ENCODE results near the gene WDR86.

DNA sequence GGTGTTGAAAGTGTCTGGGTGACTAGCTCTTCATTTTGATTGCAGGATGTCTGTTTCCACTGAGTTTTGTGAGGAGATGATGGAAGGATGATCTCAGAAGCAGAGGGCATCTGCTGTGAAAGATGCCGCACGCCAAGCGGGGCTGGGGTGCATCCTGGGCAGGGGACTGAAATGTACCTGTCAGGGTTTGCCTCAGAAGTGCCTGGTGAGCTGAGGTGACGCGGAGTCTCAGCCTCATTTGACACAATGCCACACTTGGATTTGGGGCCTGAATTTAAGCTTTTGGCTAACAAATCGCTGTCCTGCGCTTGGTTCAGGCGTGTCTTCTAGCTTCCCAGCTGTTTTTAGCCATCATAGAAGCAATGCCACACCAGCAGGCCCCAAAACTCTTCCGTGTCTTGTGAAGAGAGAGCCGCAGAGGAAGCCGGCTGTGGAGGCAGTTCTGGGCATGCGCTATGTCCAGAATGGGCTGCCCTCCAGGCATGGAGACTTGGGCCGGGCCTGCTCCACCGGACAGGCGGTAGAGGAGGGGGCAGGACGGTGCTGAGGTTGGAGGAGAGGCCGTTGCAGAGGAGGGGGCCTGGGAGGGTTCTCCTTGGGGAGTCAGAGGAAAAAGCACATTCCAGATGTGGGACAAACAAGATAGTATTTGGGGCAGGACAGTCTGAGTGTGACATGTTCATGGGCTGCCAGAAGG, 31.2 kb downstream of the WDR86 start:
- TF ChIP-seq REST (IDR thresholded peaks at IDR 0.05; ENCODE audit: low read depth) (no peak), CTCF (IDR thresholded peaks at IDR 0.05 in 2 of 3, conservative IDR thresholded peaks at IDR 0.05 in 1 of 3; ENCODE audit: borderline replicate concordance in 1 of 3, insufficient read depth in 1 of 3, low read depth in 2 of 3, low read length in 2 of 3) (no peak), RAD21 (IDR thresholded peaks at IDR 0.05; ENCODE audit: low read depth) (no peak), SRF (IDR thresholded peaks at IDR 0.05; ENCODE audit: low read depth) (no peak)

Data from HCT116 (cell line).